GM21447 (cell line): Measurements from ENCODE around the gene TMA7B.
A peak's percentile ranks its signal among the peaks of the same experiment; 100 is the strongest.
"Not testable (repeated sequence)": the region's sequence is repeated elsewhere in the genome, so short reads cannot be mapped to it uniquely, and the experiment has no call there.

Source experiments
- ATAC-seq: cut with Tn5 transposase; IDR thresholded peaks from one replicate; pipeline ENCODE4 v1.9.1; 2021; ENCODE audit not compliant: unreplicated experiment

The TMA7B gene

DNA sequence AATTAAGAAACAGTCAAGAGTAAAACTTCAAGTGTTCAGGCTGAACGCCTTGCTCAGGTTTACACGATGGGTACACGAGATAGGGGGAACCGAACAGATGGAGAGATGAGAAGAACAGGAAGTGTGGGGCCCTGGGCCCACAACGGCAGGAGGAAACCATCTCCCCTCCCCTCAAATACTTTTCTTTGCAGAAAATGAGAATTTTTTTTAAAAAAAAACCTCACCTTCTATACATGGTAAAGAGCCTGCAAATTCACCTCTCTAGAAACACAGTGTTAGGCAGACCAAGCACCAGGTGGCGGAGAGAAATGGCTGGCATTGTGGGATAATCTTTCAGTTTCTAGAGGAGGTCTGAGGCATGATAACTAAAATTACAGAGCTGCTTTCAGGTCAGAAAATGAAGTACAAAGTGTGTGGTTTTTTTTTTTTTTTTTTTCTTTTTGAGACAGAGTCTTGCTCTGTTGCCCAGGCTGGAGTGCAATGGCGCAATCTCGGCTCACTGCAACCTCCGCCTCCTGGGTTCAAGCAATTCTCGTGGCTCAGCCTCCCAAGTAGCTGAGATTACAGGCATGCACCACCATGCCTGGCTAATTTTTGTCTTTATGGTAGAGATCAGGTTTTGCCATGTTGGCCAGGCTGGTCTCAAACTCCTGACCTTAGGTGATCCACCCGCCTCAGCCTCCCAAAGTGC is 8.4 kb upstream of the TMA7B start:
- not testable (repeated sequence) for ATAC-seq

- ATAC-seq: no peak
Measured at GRCh38 chr22:39952347-39952746, 7.8 kb upstream of the TMA7B start.

DNA sequence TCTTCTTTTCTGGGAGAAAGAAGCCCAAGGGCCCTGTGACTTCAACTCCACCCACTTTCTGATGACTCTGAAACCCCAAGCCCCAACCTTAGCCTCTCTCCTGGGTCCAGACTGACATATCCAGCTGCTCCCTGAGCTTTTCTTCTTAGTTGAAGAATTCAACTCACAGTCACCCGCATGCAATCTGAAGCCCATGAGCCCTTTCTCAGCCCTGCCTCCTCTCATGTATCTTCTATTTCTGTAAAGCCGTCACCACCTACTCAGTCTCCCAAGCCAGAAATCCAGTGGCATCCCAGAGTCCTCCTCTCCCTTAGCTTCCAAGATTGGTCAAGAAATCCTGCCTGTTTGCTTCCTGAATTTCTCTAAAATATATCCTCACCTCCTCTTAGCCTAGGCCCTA is 7.1 kb upstream of the TMA7B start:
- ATAC-seq: no peak

- no peak for ATAC-seq
Measured at GRCh38 chr22:39954584-39955055, 5.6 kb upstream of the TMA7B start.

GRCh38 chr22:39955675-39956074 is 4.5 kb upstream of the TMA7B start:
- ATAC-seq: no peak

DNA sequence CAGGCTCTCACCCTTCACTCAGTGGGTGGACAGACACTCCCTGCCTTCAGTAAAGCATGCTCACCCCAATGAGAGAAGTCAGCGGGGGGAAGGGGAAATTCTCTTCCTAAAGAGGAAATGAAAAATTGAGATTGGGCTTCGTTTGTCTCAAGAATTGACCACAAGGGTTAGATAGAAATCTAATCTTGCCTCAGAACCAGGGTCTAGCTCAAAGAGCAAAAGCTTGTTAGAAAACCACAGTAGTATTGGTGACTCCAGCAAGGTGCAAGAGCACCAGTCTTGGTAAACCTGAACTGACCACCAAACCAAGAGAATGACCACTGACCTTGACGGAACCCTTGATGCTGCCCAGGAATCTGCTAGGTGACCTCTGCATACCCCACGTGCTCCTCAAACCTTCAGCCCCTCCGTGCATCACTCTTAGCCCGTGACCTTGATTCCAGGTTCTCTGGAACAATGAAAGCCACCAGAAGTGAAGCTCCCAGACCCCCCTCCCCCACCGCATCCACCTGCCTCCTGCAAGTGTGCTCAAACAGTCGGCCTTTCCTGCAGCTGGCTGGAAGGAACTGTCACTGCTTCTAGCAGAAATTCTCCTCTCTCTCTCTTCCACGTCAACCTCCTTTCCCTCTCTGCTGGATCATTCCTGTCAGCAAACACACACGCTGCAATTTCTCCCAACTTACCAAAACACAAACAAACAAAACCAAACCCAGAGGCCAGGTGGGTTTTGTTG is 3.1 kb upstream of the TMA7B start:
- ATAC-seq: no peak

DNA sequence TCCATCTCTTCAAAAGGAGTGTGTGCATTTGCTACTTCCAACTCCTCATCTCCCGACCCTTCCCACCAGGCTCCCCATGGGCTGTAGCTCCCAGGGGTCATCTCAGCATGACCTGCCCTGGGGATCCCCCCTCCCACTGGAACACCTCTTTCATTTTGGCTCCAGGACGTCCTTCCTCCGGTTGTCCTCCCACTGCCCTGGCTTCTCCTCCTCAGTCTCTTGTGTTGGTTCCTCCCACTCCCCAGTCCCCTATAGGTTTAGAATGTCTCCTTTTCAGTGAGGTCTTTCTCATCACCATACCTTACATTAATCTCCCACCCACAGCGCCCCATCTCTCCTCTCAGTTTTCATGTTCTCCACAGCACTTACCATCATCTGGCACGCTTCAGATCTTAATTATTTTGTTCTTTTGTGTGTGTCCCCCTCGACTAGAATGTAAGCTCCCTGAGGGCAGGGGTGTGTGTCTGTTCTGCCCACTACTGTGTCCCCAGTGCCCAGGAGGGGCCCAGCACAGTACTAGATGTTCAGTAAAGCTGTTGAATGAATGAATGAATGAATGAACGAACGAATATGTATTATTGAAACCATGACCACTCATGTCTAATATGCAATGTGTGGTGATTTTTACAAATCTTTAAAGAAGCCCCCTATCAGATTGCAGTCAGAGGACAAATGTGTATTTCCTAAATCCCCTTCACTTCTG is 2.0 kb upstream of the TMA7B start:
- no peak for ATAC-seq

- ATAC-seq: no peak
Measured at GRCh38 chr22:39958949-39959639, 1.1 kb upstream of the TMA7B start.

DNA sequence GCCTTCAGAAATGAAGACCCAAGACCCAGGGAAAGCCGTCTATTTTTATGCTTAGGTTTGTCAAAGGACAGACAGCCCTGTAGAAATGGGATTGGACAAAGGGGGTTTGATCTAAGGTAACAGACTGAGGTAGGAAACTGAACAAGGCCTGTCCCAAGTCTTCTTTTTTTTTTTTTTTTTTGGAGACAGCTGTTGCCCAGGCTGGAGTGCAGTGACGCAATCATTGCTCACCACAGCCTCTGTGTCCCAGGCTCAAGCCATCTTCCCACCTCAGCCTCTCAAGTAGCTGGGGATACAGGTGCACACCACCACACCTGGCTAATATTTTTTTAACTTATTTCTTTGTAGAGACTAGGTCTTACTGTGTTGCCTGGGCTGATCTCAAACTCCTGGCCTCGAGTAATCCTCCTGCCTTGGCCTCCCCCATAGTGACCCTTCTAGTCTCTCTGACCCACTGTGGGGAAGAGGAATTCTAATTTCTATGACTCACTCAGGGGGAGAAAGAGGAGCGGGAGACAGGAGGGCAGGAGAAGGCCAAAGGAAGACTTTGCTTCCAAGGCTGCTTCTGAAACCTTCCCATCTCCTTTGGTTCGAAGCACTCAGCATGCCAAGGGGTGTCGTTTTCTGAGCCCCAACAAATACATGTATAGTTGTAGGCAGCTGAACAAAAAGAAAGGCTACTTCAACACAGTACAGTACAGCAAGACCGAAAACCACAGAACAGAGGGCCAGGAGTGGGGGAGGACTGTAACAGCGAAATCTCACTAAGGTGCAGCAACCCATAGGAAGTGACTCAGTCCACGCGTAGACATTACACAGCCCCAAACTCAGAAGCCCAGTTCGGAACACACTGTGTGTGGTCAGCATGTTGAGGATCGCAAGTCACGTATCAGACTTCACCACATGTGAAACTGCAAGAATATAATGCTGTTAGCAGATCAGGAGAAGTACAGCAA is 872 bp downstream of the TMA7B start:
- ATAC-seq: peak; percentile 91

- no peak for ATAC-seq
Measured at GRCh38 chr22:39962071-39962470, 1.9 kb downstream of the TMA7B start.

DNA sequence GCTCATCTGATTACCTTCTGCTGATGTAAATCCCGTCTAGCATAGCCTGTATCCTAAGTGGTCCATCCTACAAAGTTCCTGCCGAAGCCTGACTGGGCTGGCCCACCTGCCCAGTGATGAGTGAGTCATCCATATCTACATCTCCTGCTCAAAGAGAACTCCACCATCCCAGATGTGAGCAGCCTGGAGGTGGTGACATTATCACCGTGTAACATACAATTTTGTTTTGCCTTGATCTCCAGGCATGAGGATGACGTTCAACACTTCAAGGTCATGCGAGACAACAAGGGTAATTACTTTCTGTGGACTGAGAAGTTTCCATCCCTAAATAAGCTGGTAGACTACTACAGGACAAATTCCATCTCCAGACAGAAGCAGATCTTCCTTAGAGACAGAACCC is 5.6 kb downstream of the TMA7B start:
- ATAC-seq: no peak

DNA sequence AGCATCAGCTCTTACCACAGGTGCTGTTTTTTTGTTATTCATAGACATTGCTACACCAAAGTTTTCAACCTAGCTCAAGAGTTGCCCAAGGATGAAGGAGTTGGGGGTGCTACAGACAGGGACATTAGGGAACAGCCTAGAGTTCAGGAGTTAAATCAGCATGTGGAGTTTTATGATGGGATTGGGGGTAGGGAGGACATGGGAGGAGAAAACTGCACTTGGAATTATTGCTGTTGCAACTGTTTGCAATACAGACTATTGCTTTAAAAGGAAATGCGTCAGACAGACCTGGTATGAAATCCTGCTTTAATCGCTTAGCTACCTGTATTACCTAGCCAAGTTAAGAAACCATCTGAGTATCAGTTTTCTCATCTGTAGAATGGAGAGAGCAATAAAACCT is 6.3 kb downstream of the TMA7B start:
- ATAC-seq: no peak

GRCh38 chr22:39967103-39967829 is 7.1 kb downstream of the TMA7B start:
- no peak for ATAC-seq

- no peak for ATAC-seq
Measured at GRCh38 chr22:39967996-39968972, 8.1 kb downstream of the TMA7B start.

DNA sequence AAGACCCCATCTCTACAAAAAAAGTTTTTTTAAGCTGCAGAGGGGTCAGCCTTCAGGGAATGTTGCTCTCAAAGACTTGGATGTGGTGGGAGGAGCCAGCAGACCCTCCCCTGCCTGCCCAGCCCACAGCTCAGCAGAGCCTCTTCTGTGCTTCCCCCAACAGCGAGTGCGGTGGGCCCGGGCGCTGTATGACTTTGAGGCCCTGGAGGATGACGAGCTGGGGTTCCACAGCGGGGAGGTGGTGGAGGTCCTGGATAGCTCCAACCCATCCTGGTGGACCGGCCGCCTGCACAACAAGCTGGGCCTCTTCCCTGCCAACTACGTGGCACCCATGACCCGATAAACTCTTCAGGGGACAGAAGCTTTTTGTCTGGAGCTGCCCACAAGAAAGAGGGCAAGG is 10.5 kb downstream of the TMA7B start:
- ATAC-seq: no peak

DNA sequence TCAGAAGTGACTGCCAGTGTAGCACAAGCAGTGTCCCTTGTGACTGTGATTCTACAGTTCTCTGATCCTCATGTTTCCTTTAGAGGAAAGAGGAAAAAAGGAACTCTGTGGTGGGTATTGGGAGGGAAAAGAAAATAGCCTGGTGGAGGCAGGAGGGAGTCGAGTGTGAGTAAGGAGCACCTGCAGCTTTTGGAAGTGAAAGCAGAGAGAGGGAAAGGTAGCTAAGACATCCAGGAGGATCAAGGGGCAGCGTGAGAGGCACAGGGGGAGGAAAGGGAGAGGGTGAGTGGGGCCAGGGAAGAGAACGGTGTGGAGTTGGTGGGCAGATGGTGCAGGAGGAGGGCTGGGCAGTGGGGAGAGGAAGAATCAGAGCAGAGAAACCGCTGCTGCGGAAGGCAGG is 12.4 kb downstream of the TMA7B start:
- ATAC-seq: no peak

DNA sequence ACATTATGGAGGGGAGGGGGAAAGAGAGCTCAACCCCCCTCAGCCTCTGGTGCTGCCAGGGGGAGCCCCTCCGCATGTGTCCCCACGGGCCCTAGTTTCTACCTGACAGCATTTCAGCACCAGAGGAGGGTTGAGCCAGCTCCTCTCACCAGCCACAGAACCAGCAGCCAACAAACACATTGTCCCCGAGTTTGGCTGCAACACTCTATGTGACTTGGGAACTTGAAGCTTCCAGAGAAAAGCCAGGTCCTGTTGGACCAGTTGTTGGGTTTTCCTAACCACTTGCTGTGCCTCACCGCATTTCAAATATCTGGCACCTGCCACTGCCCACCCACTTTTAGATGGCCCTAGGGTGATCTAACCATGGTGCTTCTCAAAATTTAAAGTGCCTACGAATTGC is 13.5 kb downstream of the TMA7B start:
- no peak for ATAC-seq

GRCh38 chr22:39974065-39974464 is 13.9 kb downstream of the TMA7B start:
- ATAC-seq: no peak
